ENCODE data around the gene CLSTN2.

The CLSTN2 gene

GRCh38 chr3:140250945-140251344 lies 316.0 kb downstream of the CLSTN2 start:
- no peak overlapping the region for H3K27ac ChIP-seq
- H3K4me1 ChIP-seq: no peaks in the 10 kb centered on the region
- intact Hi-C loops (cut with DNase I; ENCODE audit: low total_unique reads): no loop called here
- no peaks in the 10 kb centered on the region for H3K36me3 ChIP-seq
- TF ChIP-seq CTCF (IDR thresholded peaks at IDR 0.05): no peak
- H3K9me3 ChIP-seq: no peaks in the 10 kb centered on the region
- no peaks in the 10 kb centered on the region for H3K27me3 ChIP-seq
- DNase-seq: no peak
- no peak overlapping the region for H3K4me3 ChIP-seq

GRCh38 chr3:140251678-140252077 lies 316.7 kb downstream of the CLSTN2 start:
- intact Hi-C loops (cut with DNase I; ENCODE audit: low total_unique reads): no loop called here
- no peak for TF ChIP-seq CTCF (IDR thresholded peaks at IDR 0.05)
- no peaks in the 10 kb centered on the region for H3K27me3 ChIP-seq
- no peaks in the 10 kb centered on the region for H3K4me1 ChIP-seq
- H3K4me3 ChIP-seq: no peak overlapping the region
- no peaks in the 10 kb centered on the region for H3K9me3 ChIP-seq
- H3K27ac ChIP-seq: no peak overlapping the region
- no peaks in the 10 kb centered on the region for H3K36me3 ChIP-seq
- no peak for DNase-seq

- no peaks in the 10 kb centered on the region for H3K36me3 ChIP-seq
- H3K27me3 ChIP-seq: no peaks in the 10 kb centered on the region
- H3K4me1 ChIP-seq: no peaks in the 10 kb centered on the region
- no peak for TF ChIP-seq CTCF (IDR thresholded peaks at IDR 0.05)
- H3K4me3 ChIP-seq: no peak overlapping the region
- intact Hi-C loops (cut with DNase I; ENCODE audit: low total_unique reads): no loop called here
- no peak overlapping the region for H3K27ac ChIP-seq
- no peak for DNase-seq
- H3K9me3 ChIP-seq: no peaks in the 10 kb centered on the region
Measured at GRCh38 chr3:140252812-140253656, 318.0 kb downstream of the CLSTN2 start.

GRCh38 chr3:140258222-140258724 lies 323.3 kb downstream of the CLSTN2 start:
- Histone ChIP-seq H3K27ac (no peak overlapping the region), H3K4me1 (no peaks in the 10 kb centered on the region), H3K9me3 (no peaks in the 10 kb centered on the region), H3K27me3 (no peaks in the 10 kb centered on the region), H3K4me3 (no peak overlapping the region), H3K36me3 (no peaks in the 10 kb centered on the region)
- DNase-seq: no peak
- intact Hi-C loops (cut with DNase I; ENCODE audit: low total_unique reads): no loop called here
- no peak for TF ChIP-seq CTCF (IDR thresholded peaks at IDR 0.05)

- Histone ChIP-seq H3K36me3 (no peaks in the 10 kb centered on the region), H3K4me3 (no peak overlapping the region), H3K27ac (no peak overlapping the region), H3K9me3 (no peaks in the 10 kb centered on the region), H3K27me3 (no peaks in the 10 kb centered on the region), H3K4me1 (no peaks in the 10 kb centered on the region)
- intact Hi-C loops (cut with DNase I; ENCODE audit: low total_unique reads): no loop called here
- TF ChIP-seq CTCF (IDR thresholded peaks at IDR 0.05): no peak
- no peak for DNase-seq
Measured at GRCh38 chr3:140265302-140265701, 330.3 kb downstream of the CLSTN2 start.

All from tibial artery (tissue), 4 donors.